8988T (cell line): ENCODE results near the gene HOXA5.

Experiments used
- DNase-seq: peaks from one replicate; pipeline ENCODE4 v3.0.0; 2011

HOXA5 gene

GRCh38 chr7:27147199-27148030 lies 3.9 kb upstream of the HOXA5 start, which contains the start of gene HOXA6:
Gene HOXA6, minus strand, starts transcription at chr7:27147774. Its CDS starts 25 bp downstream, at chr7:27147749.
- no peak for DNase-seq

GRCh38 chr7:27146491-27147198 lies 3.2 kb upstream of the HOXA5 start:
- DNase-seq, result no peak

GRCh38 chr7:27145914-27146412 lies 2.5 kb upstream of the HOXA5 start:
- no peak for DNase-seq

- no peak for DNase-seq
These were observed 1.9 kb upstream of the HOXA5 start for GRCh38 chr7:27145165-27145913.

- DNase-seq, result no peak
These were observed 1.3 kb upstream of the HOXA5 start for GRCh38 chr7:27144781-27145164.

- DNase-seq, result no peak
These were observed 684 bp upstream of the HOXA5 start for GRCh38 chr7:27143950-27144780.

- DNase-seq, result no peak
These were observed 880 bp downstream of the HOXA5 start for GRCh38 chr7:27142580-27143022.

GRCh38 chr7:27141923-27142579 lies 1.4 kb downstream of the HOXA5 start:
- no peak for DNase-seq

GRCh38 chr7:27141137-27141922 lies 2.2 kb downstream of the HOXA5 start:
- DNase-seq, result no peak

- DNase-seq, result no peak
These were observed 3.2 kb downstream of the HOXA5 start for GRCh38 chr7:27140126-27140857.

- no peak for DNase-seq
These were observed 4.0 kb downstream of the HOXA5 start for GRCh38 chr7:27139334-27140125.

GRCh38 chr7:27138985-27139333 lies 4.5 kb downstream of the HOXA5 start:
- DNase-seq, result no peak

GRCh38 chr7:27138472-27138871 lies 5.0 kb downstream of the HOXA5 start:
- DNase-seq, result no peak

GRCh38 chr7:27137640-27138315 lies 5.7 kb downstream of the HOXA5 start:
- no peak for DNase-seq

- no peak for DNase-seq
These were observed 9.1 kb downstream of the HOXA5 start for GRCh38 chr7:27134392-27134791.

GRCh38 chr7:27133409-27134231 lies 9.9 kb downstream of the HOXA5 start:
- DNase-seq, result no peak

- DNase-seq, result no peak
These were observed 10.5 kb downstream of the HOXA5 start for GRCh38 chr7:27132978-27133377.

- no peak for DNase-seq
These were observed 11.3 kb downstream of the HOXA5 start for GRCh38 chr7:27132214-27132613.
